ENCODE results near the gene EFNB1.

Gene EFNB1

GRCh38 chrX:68820476-68821110 lies 8.2 kb upstream of the EFNB1 start:
- Histone ChIP-seq H3K4me3 (no peak overlapping the region), H3K36me3 (no peaks in the 10 kb centered on the region), H3K27me3 (no peaks in the 10 kb centered on the region), H3K9me3 (no peaks in the 10 kb centered on the region), H3K27ac (no peak overlapping the region), H3K4me1 (no peaks in the 10 kb centered on the region)
- intact Hi-C loops (cut with DNase I; ENCODE audit: low total_unique reads), result no loop called here
- no peak for TF ChIP-seq CTCF (IDR thresholded peaks at IDR 0.05)
- DNase-seq, result no peak

- Histone ChIP-seq H3K27me3 (no peaks in the 10 kb centered on the region), H3K27ac (no peak overlapping the region)
- no peak for TF ChIP-seq CTCF (IDR thresholded peaks at IDR 0.05)
Measured at GRCh38 chrX:68821616-68822015, 7.2 kb upstream of the EFNB1 start.

GRCh38 chrX:68822641-68823410 lies 6.0 kb upstream of the EFNB1 start:
- DNase-seq, result peak in 1 of 2 donors; percentile 48
- TF ChIP-seq CTCF (IDR thresholded peaks at IDR 0.05), result peak; percentile 48 to 49
- H3K36me3 ChIP-seq, result no peaks in the 10 kb centered on the region
- no peak overlapping the region for H3K4me3 ChIP-seq
- H3K27me3 ChIP-seq, result no peaks in the 10 kb centered on the region
- no peak overlapping the region for H3K27ac ChIP-seq
- H3K9me3 ChIP-seq, result no peaks in the 10 kb centered on the region
- no peaks in the 10 kb centered on the region for H3K4me1 ChIP-seq
- intact Hi-C loops (cut with DNase I; ENCODE audit: low total_unique reads), result loop anchor here (2.0 kb wide), 1 partner anchor 566 kb away; no protein-coding TSS in a partner anchor

More at GRCh38 chrX:68821616-68822015, 7.2 kb upstream of the EFNB1 start:
- Histone ChIP-seq H3K36me3 (no peaks in the 10 kb centered on the region), H3K4me3 (no peak overlapping the region), H3K4me1 (no peaks in the 10 kb centered on the region), H3K9me3 (no peaks in the 10 kb centered on the region)
- no peak for DNase-seq
- intact Hi-C loops (cut with DNase I; ENCODE audit: low total_unique reads), result loop anchor here (2.0 kb wide), 1 partner anchor 567 kb away; no protein-coding TSS in a partner anchor

- no peaks in the 10 kb centered on the region for H3K36me3 ChIP-seq
- no peak for DNase-seq
- H3K4me3 ChIP-seq, result no peak overlapping the region
- H3K9me3 ChIP-seq, result no peaks in the 10 kb centered on the region
- intact Hi-C loops (cut with DNase I; ENCODE audit: low total_unique reads), result loop anchor here (2.0 kb wide), 1 partner anchor 565 kb away; no protein-coding TSS in a partner anchor
- H3K4me1 ChIP-seq, result peaks cover 0 to 6% (median 0%) of the 10 kb centered on the region in 4 donors
- TF ChIP-seq CTCF (IDR thresholded peaks at IDR 0.05), result no peak
- H3K27ac ChIP-seq, result no peak overlapping the region
- no peaks in the 10 kb centered on the region for H3K27me3 ChIP-seq
Measured at GRCh38 chrX:68823413-68824151, 5.2 kb upstream of the EFNB1 start.

GRCh38 chrX:68824152-68824433 lies 4.7 kb upstream of the EFNB1 start:
- no peak overlapping the region for H3K4me3 ChIP-seq
- H3K9me3 ChIP-seq, result no peaks in the 10 kb centered on the region
- H3K27me3 ChIP-seq, result no peaks in the 10 kb centered on the region
- intact Hi-C loops (cut with DNase I; ENCODE audit: low total_unique reads), result no loop called here
- TF ChIP-seq CTCF (IDR thresholded peaks at IDR 0.05), result no peak
- DNase-seq, result no peak
- no peaks in the 10 kb centered on the region for H3K36me3 ChIP-seq
- H3K27ac ChIP-seq, result no peak overlapping the region
- H3K4me1 ChIP-seq, result peaks cover 0 to 6% (median 0%) of the 10 kb centered on the region in 4 donors

Measured in tibial artery (tissue), 4 donors.